Erythroblast (primary cell): ENCODE data around the gene AK2.

Experiments used
- DNase-seq, 2 experiments: peaks; one replicate each; lab custom pipeline; 2025; lab: John Stamatoyannopoulos, UW
- GATA1 ChIP-seq: IDR thresholded peaks from 2 replicates; pipeline ENCODE4 v1.6.1; 2011; ENCODE audit warnings: low read depth, mild to moderate bottlenecking, control low read depth, low read length, moderate library complexity
- POLR2A ChIP-seq: IDR thresholded peaks from 2 replicates; pipeline ENCODE4 v1.6.1; 2011; ENCODE audit warnings: mild to moderate bottlenecking, low read length

AK2 gene

GRCh38 chr1:33021567-33022431 is 14.9 kb downstream of the AK2 start:
- DNase-seq: peak in 1 of 2 experiments; percentile 17
- TF ChIP-seq GATA1 (no peak), POLR2A (no peak)

- TF ChIP-seq GATA1 (no peak), POLR2A (no peak)
- no peak for DNase-seq
Measured at GRCh38 chr1:33018112-33018511, 18.6 kb downstream of the AK2 start.

DNA sequence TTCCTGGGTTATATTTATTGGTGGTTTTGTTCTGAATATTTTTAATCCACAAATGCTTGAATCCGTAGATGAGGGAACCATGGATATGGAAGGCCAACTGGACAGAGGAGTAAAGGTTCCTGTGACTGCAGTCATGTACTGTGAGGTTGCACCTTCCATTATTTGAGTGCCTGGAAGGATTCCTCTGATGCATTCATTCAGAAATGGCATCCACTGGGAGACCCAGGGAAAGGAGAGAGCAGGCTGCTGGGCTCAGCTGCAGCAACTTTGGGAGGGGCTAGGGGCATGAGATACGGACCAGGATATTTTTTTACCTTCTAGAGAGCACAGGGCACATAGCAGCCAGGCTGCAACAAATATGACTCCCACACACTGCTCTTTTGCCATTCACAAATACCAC is 19.5 kb downstream of the AK2 start:
- TF ChIP-seq POLR2A (no peak), GATA1 (no peak)

DNA sequence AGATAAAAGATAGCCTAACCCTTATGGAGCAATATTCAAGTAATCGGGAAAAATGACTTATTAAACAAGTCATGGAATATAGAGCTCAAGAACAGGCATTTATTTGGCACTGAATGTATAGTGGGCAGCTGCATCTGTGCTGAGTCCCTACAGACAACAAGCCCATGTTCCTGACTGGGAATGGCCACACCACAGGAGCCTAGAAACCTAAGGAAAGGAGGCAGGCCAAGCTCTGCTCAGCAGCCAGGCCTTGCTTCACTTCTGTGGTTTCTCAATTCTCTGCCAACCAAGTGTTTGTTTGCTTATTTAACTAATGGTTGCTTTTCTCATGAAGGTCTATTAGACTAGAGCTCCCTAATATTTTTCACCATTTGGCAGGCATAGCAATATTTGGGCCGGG is 21.5 kb downstream of the AK2 start:
- no peak for DNase-seq
- TF ChIP-seq GATA1: no peak

More for the DNA sequence above, 19.5 kb downstream of the AK2 start:
- DNase-seq: no peak

GRCh38 chr1:33014464-33015163 is 22.1 kb downstream of the AK2 start:
- no peak for DNase-seq
- TF ChIP-seq GATA1: no peak
- no peak for TF ChIP-seq POLR2A

- DNase-seq: no peak
- TF ChIP-seq GATA1: no peak
- no peak for TF ChIP-seq POLR2A
Measured at GRCh38 chr1:33013791-33014190, 22.9 kb downstream of the AK2 start.

DNA sequence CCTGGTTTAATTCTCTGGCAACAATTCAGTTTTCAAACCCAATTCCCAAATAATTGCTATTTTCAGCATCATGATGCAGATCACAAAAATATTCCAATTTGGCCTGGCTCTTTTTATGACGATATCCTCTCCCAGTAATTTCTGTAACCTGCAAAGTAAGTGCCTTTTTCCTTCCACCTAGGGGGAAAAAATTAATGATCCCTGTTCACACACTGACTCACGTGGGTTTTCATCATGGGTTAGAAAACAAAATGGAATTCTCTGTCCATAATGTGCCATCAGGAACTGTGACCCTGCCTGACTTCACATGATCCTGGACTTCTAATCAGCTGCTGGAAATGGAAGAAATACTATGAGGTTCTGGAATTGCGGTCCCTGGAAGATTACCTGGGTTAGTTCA is 24.5 kb downstream of the AK2 start:
- DNase-seq: no peak
- TF ChIP-seq GATA1: no peak
- no peak for TF ChIP-seq POLR2A

DNA sequence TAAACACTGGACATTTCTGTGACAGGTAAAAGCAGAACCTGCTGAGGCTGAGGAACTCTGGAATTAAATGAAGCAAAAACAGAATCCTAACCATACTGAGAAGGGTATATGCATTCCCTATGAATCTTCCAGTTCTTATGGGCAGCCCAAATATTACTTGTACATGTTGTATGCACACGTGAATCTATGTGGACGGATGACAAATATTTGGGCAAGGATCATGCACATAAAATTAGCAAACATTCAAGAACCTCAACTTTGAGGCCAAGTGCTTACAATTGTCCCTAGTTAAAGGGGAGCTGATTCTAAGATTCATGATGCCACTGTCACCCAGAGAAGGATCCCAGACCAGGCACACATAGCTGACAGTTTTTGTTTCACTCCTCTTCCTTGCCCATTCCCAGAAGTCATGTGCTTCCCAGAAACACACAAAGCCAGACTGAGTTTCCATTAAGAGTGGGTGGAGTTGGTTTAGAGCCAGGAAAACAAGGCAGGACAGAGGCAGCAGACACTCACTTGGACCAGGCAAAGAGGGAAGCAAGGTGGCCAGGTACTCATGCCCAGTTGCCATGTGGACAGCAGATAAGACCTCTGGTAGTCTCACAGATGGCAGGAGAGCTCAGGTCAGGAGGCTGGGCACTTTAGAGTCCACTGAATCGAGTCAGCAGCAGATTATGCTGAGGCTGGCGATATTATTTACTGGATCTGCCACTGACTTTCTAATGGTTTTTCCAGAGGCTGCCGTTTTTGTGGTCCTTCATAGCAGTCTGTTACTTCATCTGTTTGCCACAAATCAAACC is 25.6 kb downstream of the AK2 start:
- no peak for DNase-seq
- TF ChIP-seq GATA1 (no peak), POLR2A (no peak)

DNA sequence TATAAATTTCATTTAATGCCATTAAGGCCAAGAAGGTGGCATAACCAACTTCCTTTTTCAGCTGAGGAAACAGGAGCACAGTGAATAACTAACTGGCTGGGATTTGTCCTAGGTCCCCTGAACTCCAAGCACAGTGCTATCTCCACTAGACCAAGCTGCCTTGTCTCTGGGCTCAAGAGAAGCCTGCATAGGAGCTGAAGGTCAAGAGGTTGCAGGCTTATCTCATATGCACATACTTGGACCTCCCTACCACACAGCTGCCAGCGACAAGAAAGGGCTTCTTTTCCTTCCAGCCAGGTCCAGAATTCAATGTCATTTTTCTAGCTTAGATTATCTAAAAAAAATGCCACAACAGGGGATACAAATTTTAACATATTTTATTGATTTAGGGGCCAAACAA is 27.1 kb downstream of the AK2 start:
- DNase-seq: peak; percentile 84 to 92
- no peak for TF ChIP-seq POLR2A
- peak; percentile 60 for TF ChIP-seq GATA1

DNA sequence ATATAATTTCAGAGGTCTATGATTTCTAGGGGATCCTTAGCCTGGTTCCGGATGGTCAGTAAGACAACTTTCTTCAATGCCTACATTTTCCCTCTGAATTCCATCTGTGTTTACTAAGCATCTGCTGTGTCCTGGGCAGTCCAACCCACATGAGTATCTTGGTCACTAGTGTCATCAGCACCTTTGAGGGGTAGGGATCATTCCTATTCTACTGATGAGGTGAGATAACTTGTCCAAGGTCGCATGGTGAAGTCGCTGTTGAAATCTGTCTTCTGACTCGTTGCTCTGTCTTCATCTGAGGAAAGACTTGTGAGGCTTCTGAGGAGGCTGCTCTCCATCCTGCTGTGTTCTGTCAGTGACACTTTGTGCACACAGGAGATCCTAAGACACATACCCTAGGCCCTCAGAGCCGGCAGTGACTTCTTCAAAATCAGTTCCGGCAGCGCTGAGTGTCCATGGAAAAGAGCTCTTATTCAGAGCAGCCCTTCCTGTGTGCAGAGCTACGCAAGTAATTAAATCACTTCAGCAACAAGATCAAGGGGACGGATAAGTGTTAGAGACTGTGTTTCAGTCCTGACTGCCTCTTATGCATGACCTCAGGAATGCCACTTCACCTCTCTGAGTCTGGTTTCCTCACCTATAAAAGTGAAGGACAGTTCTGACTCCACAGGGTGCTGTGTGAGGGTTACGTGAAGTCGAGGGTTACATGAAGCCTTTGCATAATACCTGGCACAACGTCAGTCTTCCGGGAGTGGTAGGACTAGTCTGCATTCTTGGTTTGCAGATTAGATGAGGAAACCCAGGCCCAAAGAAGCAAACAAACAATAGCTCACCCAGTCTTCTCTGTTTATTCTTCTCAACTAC is 28.4 kb downstream of the AK2 start:
- no peak for DNase-seq
- no peak for TF ChIP-seq GATA1

DNA sequence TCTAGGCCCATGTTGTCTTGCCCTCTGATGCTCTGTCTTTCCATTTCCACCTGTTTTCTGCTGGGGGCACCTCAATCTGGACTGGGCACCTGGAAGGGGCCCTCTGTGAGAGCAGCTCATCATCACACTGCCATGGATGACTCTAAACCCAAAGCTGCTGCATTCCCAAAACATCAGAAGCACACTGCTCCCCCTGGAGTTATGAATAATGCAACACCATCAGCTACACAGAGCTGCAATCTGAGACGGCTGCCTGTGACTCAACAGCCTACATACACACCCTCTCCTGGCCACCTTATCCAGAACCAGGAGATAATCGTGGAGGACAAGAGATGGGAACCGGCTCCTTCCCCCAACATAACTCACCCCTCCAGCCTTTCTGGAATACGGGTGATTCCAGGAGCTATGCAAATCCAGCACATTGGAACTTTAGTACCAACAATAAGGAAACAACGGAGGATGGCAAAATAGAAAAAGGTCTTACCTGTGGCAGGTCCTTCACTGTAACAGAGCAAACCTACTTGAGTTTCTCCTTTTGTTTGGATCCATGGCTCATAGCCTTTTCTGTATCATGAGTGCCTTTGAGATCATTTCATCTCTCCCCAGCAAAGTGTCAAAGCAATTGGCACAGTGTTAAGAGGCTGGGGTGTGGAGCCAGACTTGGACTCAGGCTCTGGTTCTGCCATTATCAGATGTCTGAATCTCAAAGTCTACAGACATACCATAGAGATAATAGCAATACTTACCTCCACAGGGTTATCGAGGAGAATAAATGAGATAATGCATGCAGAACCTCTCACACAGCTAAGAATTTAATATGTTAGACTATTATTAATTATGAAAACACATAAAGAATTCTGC is 29.3 kb downstream of the AK2 start:
- TF ChIP-seq POLR2A (no peak), GATA1 (no peak)
- peak; percentile 56 to 59 for DNase-seq

DNA sequence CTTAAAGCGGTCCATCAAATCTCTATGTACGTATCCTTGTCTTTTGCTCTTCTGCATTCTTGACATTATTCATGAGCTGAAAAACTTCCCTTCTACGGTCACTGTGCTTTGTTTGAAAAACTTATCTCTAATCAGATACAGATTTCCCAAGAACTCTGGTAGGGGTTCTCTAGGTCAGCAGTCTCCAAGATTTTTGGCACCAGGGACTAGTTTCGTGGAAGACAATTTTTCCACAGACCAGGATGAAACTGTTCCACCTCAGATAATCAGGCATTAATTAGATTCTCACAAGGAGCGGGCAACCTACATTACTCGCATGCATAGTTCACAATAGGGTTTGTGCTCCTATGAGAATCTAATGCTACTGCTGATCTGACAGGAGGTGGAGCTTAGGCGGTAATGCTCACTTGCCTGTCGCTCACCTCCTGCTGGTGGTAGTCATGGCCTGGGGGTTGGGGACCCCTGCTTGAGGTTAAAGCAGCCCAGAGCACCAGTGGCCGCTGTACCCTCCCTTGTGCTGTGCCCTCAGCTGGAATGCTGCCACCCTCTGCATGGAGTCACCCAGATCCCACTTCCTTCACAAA is 30.8 kb downstream of the AK2 start:
- TF ChIP-seq POLR2A: no peak
- TF ChIP-seq GATA1: no peak
- DNase-seq: no peak
